Measurements from ENCODE around the gene NEBL.

NEBL gene

GRCh38 chr10:20863008-20863407, 34.1 kb downstream of the NEBL start:
- no peak for DNase-seq

GRCh38 chr10:20858292-20859124, 38.6 kb downstream of the NEBL start:
- DNase-seq, result no peak

GRCh38 chr10:20856484-20856883, 40.6 kb downstream of the NEBL start:
- no peak for DNase-seq

GRCh38 chr10:20855398-20856038, 41.6 kb downstream of the NEBL start:
- DNase-seq, result no peak

GRCh38 chr10:20853276-20853675, 43.8 kb downstream of the NEBL start:
- DNase-seq, result no peak

- DNase-seq, result no peak
Measured at GRCh38 chr10:20852303-20852702, 44.8 kb downstream of the NEBL start.

GRCh38 chr10:20847512-20847911, 49.6 kb downstream of the NEBL start:
- no peak for DNase-seq

- DNase-seq, result no peak
Measured at GRCh38 chr10:20846263-20846662, 50.8 kb downstream of the NEBL start.

GRCh38 chr10:20841419-20841818, 55.7 kb downstream of the NEBL start:
- DNase-seq, result no peak

- no peak for DNase-seq
Measured at GRCh38 chr10:20839910-20840309, 57.2 kb downstream of the NEBL start.

- DNase-seq, result no peak
Measured at GRCh38 chr10:20839141-20839540, 58.0 kb downstream of the NEBL start.

- no peak for DNase-seq
Measured at GRCh38 chr10:20836401-20836800, 60.7 kb downstream of the NEBL start.

GRCh38 chr10:20835335-20835734, 61.8 kb downstream of the NEBL start:
- no peak for DNase-seq

- DNase-seq, result no peak
Measured at GRCh38 chr10:20834825-20835224, 62.3 kb downstream of the NEBL start.

- no peak for DNase-seq
Measured at GRCh38 chr10:20822825-20823224, 74.3 kb downstream of the NEBL start.

GRCh38 chr10:20817646-20818045, 79.5 kb downstream of the NEBL start:
- DNase-seq, result no peak

GRCh38 chr10:20817116-20817515, 80.0 kb downstream of the NEBL start:
- DNase-seq, result no peak

GRCh38 chr10:20814116-20814515, 83.0 kb downstream of the NEBL start:
- no peak for DNase-seq

GRCh38 chr10:20811131-20811530, 86.0 kb downstream of the NEBL start:
- DNase-seq, result no peak

- no peak for DNase-seq
Measured at GRCh38 chr10:20809631-20810030, 87.5 kb downstream of the NEBL start.

- no peak for DNase-seq
Measured at GRCh38 chr10:20806487-20806886, 90.6 kb downstream of the NEBL start.

- no peak for DNase-seq
Measured at GRCh38 chr10:20797290-20797689, 99.8 kb downstream of the NEBL start.

- no peak for DNase-seq
Measured at GRCh38 chr10:20795391-20795790, 101.7 kb downstream of the NEBL start.

- no peak for DNase-seq
Measured at GRCh38 chr10:20785174-20785573, 111.9 kb downstream of the NEBL start.

All from T-helper 1 cell (primary cell).